Transverse colon (tissue), 4 donors: ENCODE measurements around the gene MBNL2. TPM values are rescaled to one million over a fixed set of nuclear protein-coding genes. Genes with fewer than 3 reads are reported as not detected.

Experiments
- DNase-seq: peaks from one replicate; pipeline ENCODE4 v3.0.0-alpha.2; 2019
- H3K27ac ChIP-seq, 4 donors: fragments of 200-600 bp; sonication (generic); 2 replicates each; pipeline ENCODE4 v1.5.1; 2016 to 2018; ENCODE audit warnings: inconsistent platforms in 4 of 4
- H3K27me3 ChIP-seq: fragments of 200-600 bp; sonication (generic); 2 replicates; pipeline ENCODE4 v1.5.1; 2017; ENCODE audit warnings: inconsistent platforms
- H3K36me3 ChIP-seq, 4 donors: fragments of 200-600 bp; sonication (generic); 2 replicates each; pipeline ENCODE4 v1.5.1; 2017 to 2019; ENCODE audit warnings: inconsistent platforms in 4 of 4
- H3K4me1 ChIP-seq, 4 donors: fragments of 200-600 bp; sonication (generic); 2 replicates each; pipeline ENCODE4 v1.5.1; 2017 to 2020; ENCODE audit warnings: inconsistent platforms in 4 of 4
- H3K4me3 ChIP-seq, 4 donors: fragments of 200-600 bp; sonication (generic); 1 replicate in 1 of 4; 2 replicates in 3 of 4; pipeline versions ENCODE4 v1.5.1 to v1.6.1; 2017 to 2019; ENCODE audit warnings: inconsistent platforms in 4 of 4
- H3K9me3 ChIP-seq, 2 donors: fragments of 200-600 bp; sonication (generic); 2 replicates each; pipeline ENCODE4 v1.5.1; 2017 to 2019; ENCODE audit warnings: inconsistent platforms in 2 of 2
- EP300 ChIP-seq: sonication (generic); formaldehyde crosslinking; IDR thresholded peaks from one replicate; pipeline ENCODE4 v1.6.1; 2017; ENCODE audit warnings: antibody characterized with exemption, low read depth
- POLR2A ChIP-seq: fragments of 450-650 bp; IDR thresholded peaks from one replicate; pipeline ENCODE4 v1.6.1; 2016; ENCODE audit warnings: antibody characterized with exemption, mild to moderate bottlenecking, moderate library complexity
- POLR2AphosphoS5 ChIP-seq, 3 donors: sonication (generic); formaldehyde crosslinking; IDR thresholded peaks; one replicate each; pipeline ENCODE4 v1.6.1; 2016; ENCODE audit warnings: antibody characterized with exemption in 3 of 3
- WGBS, 2 donors: methylation state at CpG; one replicate each; pipeline ENCODE4 v1.1.5; 2018; ENCODE audit warnings: low coverage in 1 of 2; 5-methylcytosine and 5-hydroxymethylcytosine counted together
- in situ Hi-C, 4 donors: fragments of 200-750 bp; cut with MboI; loops; one replicate each; pipeline versions ENCODE4 v1.15.0 to v1.15.1; 2017; ENCODE audit warnings: low sequenced_read_pairs in 3 of 4, low pct_ligation_motif_present in 1 of 4, low pct_unique_long_range_greater_than_20kb in 1 of 4
- intact Hi-C: fragments of 100-400 bp; cut with DNase I; formaldehyde crosslinking; loops from one replicate; pipeline ENCODE4 v1.15.1; 2023; ENCODE audit warnings: low total_unique reads
- total RNA-seq, 4 donors: library from RNA; depleted of rRNA; stranded (reverse); fragments of >200 nt; gene quantifications; one replicate each; pipeline ENCODE4 v1.1.0, GENCODE V29; 2016
- TF ChIP-seq, protein P1 (sequence below), 5 experiments: fragments of 200-600 bp in 3 of 5; fragments of 450-650 bp in 2 of 5; sonication (generic) in 3 of 5; IDR thresholded peaks; 1 replicate in 2 of 5; 2 replicates in 3 of 5; pipeline ENCODE4 v1.5.1; 2016 to 2017; ENCODE audit warnings: antibody characterized with exemption in 5 of 5, inconsistent platforms in 3 of 5, mild to moderate bottlenecking in 2 of 5, moderate library complexity in 1 of 5

MBNL2 gene
- total RNA-seq, 4 donors from 2014 or later: 26.9 to 53.7 (median 46.1) TPM

DNA sequence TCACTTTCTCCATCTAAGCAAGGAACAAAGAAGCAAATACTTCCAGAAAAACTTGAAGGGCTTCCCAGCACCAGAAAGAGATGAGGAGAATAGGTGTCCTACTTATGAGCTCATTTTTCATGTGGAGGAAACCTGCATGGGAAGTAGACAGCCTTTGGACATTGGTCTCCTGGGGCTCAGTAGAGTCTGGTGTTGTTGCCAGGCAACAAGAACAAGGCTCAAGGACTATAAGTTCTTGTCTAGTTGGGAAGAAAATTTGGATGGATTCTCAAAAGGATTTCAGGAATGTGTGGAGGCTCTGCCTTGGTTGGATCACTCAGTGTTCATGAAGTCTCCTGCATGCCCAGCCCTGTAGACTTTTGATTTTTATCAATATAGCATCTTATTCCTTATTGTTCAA, 84.5 kb downstream of the MBNL2 start:
- in situ Hi-C loops (no loop called here), intact Hi-C loops (no loop called here)
- no peak overlapping the region for H3K4me3 ChIP-seq
- H3K27ac ChIP-seq: peak overlapping the region in 2 of 4 donors; percentile 47 to 51
- H3K4me1 ChIP-seq: peaks cover 4 to 44% (median 13%) of the 10 kb centered on the region in 4 donors
- H3K9me3 ChIP-seq: no peaks in the 10 kb centered on the region
- DNase-seq: no peak
- no peak for TF ChIP-seq EP300
- no peak for TF ChIP-seq POLR2A
- no peak for TF ChIP-seq POLR2AphosphoS5 (IDR thresholded peaks at IDR 0.05)
- TF ChIP-seq, protein P1, sequence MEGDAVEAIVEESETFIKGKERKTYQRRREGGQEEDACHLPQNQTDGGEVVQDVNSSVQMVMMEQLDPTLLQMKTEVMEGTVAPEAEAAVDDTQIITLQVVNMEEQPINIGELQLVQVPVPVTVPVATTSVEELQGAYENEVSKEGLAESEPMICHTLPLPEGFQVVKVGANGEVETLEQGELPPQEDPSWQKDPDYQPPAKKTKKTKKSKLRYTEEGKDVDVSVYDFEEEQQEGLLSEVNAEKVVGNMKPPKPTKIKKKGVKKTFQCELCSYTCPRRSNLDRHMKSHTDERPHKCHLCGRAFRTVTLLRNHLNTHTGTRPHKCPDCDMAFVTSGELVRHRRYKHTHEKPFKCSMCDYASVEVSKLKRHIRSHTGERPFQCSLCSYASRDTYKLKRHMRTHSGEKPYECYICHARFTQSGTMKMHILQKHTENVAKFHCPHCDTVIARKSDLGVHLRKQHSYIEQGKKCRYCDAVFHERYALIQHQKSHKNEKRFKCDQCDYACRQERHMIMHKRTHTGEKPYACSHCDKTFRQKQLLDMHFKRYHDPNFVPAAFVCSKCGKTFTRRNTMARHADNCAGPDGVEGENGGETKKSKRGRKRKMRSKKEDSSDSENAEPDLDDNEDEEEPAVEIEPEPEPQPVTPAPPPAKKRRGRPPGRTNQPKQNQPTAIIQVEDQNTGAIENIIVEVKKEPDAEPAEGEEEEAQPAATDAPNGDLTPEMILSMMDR (IDR thresholded peaks at IDR 0.05): no peak
- H3K27me3 ChIP-seq: no peaks in the 10 kb centered on the region
- H3K36me3 ChIP-seq: no peaks in the 10 kb centered on the region

DNA sequence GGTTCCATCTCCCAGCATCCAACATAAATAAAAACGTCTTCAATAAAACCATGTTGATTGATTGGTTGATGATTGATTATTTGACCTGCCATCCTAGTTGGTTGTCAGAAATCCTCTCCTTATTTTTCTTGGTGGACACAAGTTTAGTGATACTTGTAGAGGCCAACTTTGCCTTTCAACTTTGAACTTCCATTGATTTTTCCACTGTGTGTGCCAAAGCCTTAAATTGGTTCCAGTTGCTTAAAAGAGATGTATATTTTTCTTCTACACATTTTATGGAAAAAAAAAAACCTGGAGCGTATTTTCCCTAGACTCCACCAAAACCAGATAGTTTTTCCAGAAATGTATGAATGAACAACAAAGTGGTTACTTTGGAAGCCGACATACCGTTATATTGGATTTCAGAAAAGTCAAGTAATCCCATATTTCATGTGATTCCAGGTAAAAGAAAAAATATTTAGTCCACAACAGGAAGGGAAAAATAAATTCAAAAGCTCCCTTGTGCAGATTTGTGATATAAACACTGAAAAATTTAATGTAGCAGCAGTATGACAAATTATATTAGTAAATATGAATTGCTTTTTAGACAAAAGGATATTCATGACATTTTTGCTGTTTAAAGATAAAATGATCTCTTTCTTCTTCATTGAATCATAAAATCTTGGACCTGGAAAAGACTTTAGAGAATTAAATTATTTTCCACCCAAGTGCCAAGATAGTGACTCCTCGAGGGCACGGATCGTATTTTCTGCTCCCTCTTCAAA, 85.2 kb downstream of the MBNL2 start:
- no peaks in the 10 kb centered on the region for H3K9me3 ChIP-seq
- 76 to 81% methylated on average over 6 to 7 of the region's 7 CpGs for WGBS, 2 donors
- H3K27ac ChIP-seq: peak overlapping the region in 3 of 4 donors; percentile 47 to 51 (median 51)
- peaks cover 4 to 37% (median 7%) of the 10 kb centered on the region in 4 donors for H3K4me1 ChIP-seq
- DNase-seq: no peak
- intact Hi-C loops: no loop called here
- H3K36me3 ChIP-seq: no peaks in the 10 kb centered on the region
- TF ChIP-seq EP300 (no peak), POLR2AphosphoS5 (IDR thresholded peaks at IDR 0.05) (no peak), POLR2A (no peak)
- TF ChIP-seq, protein P1 (IDR thresholded peaks at IDR 0.05): no peak
- H3K27me3 ChIP-seq: no peaks in the 10 kb centered on the region
- in situ Hi-C loops: no loop called here
- no peak overlapping the region for H3K4me3 ChIP-seq

DNA sequence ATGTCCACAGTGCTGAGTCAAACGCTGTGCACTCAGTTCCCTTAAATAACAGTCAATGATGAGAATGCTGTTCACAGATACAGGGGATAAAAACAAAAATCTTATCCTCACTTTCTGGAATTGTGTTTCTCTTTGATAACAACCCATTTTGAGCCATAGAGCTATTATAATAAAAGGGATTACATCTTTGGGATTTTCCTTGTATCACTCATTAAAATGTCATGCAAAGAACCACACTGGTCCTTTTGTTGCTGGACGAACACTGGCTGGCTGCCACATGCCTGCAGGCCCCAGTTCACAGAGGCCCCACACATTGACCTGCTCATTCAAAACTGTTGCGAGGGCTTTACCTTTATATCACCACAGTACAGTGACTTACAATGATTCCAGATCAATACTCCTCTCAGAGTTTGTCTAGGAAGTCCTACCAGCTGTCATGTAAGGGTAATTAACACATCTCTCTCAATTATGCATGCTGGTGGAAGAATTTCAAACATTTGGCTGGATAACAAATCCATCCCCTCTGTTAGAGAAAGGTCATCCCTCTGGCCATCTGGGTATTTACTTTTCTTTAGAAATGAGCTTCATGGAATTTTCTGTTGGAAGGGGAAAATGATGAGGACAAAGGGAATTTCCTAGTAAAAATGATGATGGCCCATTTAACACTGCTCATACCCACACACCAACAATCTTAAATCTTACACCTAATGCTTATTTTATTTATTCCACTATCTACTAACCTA, 85.9 kb downstream of the MBNL2 start:
- Histone ChIP-seq H3K4me1 (peaks cover 4 to 35% (median 5%) of the 10 kb centered on the region in 4 donors), H3K27ac (peak overlapping the region; percentile 42 to 51 (median 49)), H3K27me3 (no peaks in the 10 kb centered on the region), H3K4me3 (no peak overlapping the region), H3K36me3 (no peaks in the 10 kb centered on the region), H3K9me3 (no peaks in the 10 kb centered on the region)
- in situ Hi-C loops: no loop called here
- WGBS, 2 donors: 70 to 83% methylated on average over 2 to 3 of the region's 3 CpGs
- intact Hi-C loops: no loop called here
- DNase-seq: no peak
- TF ChIP-seq EP300 (no peak), POLR2AphosphoS5 (IDR thresholded peaks at IDR 0.05) (no peak), POLR2A (no peak)
- TF ChIP-seq, protein P1 (IDR thresholded peaks at IDR 0.05): no peak

DNA sequence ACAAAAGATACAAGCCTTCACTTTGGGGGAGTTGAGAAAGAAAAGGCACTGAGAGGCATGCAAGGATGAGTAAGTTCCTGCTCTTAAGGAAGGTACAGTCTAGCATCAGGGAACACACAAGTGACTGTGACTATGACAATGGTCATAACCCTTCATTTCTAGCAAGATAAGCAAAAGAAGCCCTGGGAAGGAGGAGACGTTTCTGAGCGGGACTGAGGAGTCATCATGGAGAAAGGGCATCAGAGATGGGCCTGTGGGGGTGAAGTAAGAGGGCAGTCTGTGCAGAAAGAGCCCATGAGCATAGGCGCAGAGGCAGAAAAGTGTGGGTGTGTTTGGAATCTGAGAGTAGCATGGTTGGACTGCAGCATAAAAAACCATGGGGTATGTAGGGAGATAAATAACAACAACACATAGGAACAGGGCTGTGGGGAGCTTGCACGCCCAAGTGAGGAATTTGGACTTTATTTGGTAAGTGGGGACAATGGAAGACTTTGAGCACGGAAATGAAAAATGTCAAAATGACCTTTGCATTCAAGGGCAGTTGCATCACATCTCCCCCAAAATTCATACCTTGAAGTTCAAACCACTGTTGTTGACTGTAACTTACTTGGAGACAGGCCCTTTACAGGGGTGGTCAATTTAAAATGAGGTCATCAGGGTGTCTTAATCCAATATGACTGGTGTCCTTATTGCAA, 86.7 kb downstream of the MBNL2 start:
- no peak for DNase-seq
- Histone ChIP-seq H3K4me3 (no peak overlapping the region), H3K27me3 (no peaks in the 10 kb centered on the region), H3K4me1 (peaks cover 4 to 35% (median 5%) of the 10 kb centered on the region in 4 donors), H3K27ac (peak overlapping the region in 3 of 4 donors; percentile 42 to 51 (median 47)), H3K9me3 (no peaks in the 10 kb centered on the region), H3K36me3 (no peaks in the 10 kb centered on the region)
- intact Hi-C loops: no loop called here
- WGBS, 2 donors: 67 to 79% methylated on average over 5 of the region's 5 CpGs
- TF ChIP-seq, protein P1 (IDR thresholded peaks at IDR 0.05): no peak
- no peak for TF ChIP-seq POLR2A
- no peak for TF ChIP-seq POLR2AphosphoS5 (IDR thresholded peaks at IDR 0.05)
- no peak for TF ChIP-seq EP300
- in situ Hi-C loops: no loop called here
